Keratinocyte (primary cell): ENCODE data around the gene CNPY2. TPM values are rescaled to one million over a fixed set of nuclear protein-coding genes. Genes with fewer than 3 reads are reported as not detected.

Experiments
- DNase-seq: peaks from one replicate; pipeline ENCODE4 v3.0.0-alpha.2; 2011; ENCODE audit warnings: low read depth, missing footprints, low spot score
- FAIRE-seq: peaks from 2 replicates; lab custom pipeline; 2011; peaks lifted over from hg19 to GRCh38; lab: Jason Lieb, UNC
- H2AFZ ChIP-seq: 2 replicates; pipeline ENCODE4 v1.6.0; 2012; ENCODE audit warnings: low read length, control low read depth, inconsistent platforms; ENCODE audit not compliant: control insufficient read depth
- H3K27ac ChIP-seq: 2 replicates; pipeline ENCODE4 v1.5.1; 2011; ENCODE audit warnings: low read length; ENCODE audit not compliant: control insufficient read depth, insufficient read depth
- H3K27me3 ChIP-seq: 3 replicates; pipeline ENCODE4 v1.6.0; 2011; ENCODE audit warnings: low read length; ENCODE audit not compliant: control insufficient read depth, insufficient read depth; ENCODE audit errors: extremely low read depth
- H3K36me3 ChIP-seq, 2 experiments: 2 replicates in 1 of 2; 3 replicates in 1 of 2; pipeline ENCODE4 v1.5.1; 2011; ENCODE audit warnings: low read length in 2 of 2, mild to moderate bottlenecking in 1 of 2; ENCODE audit not compliant: control insufficient read depth in 2 of 2, insufficient read depth in 2 of 2; ENCODE audit errors: extremely low read depth in 1 of 2
- H3K4me1 ChIP-seq: 3 replicates; pipeline ENCODE4 v1.5.1; 2011; ENCODE audit warnings: low read length; ENCODE audit not compliant: control insufficient read depth, insufficient read depth; ENCODE audit errors: extremely low read depth
- H3K4me2 ChIP-seq: 3 replicates; pipeline ENCODE4 v1.6.0; 2011; ENCODE audit warnings: low read depth, low read length; ENCODE audit not compliant: control insufficient read depth, insufficient read depth; ENCODE audit errors: extremely low read depth
- H3K4me3 ChIP-seq, 3 experiments: fragments of 200-600 bp in 1 of 3; sonication (generic) in 1 of 3; 2 replicates in 2 of 3; 3 replicates in 1 of 3; pipeline ENCODE4 v1.5.1; 2011 to 2016; ENCODE audit warnings: low read length in 3 of 3, mild to moderate bottlenecking in 3 of 3, control low read depth in 2 of 3, inconsistent platforms in 1 of 3, low read depth in 1 of 3, mixed read lengths in 1 of 3, mixed run types in 1 of 3, moderate library complexity in 1 of 3; ENCODE audit not compliant: control insufficient read depth in 2 of 3, insufficient read depth in 2 of 3; ENCODE audit errors: extremely low read depth in 1 of 3
- H3K79me2 ChIP-seq: 2 replicates; pipeline ENCODE4 v1.6.0; 2012; ENCODE audit warnings: low read length; ENCODE audit not compliant: control insufficient read depth, insufficient read depth
- H3K9ac ChIP-seq: 3 replicates; pipeline ENCODE4 v1.6.0; 2011; ENCODE audit warnings: low read length; ENCODE audit not compliant: control insufficient read depth, insufficient read depth; ENCODE audit errors: extremely low read depth
- H3K9me1 ChIP-seq: 3 replicates; pipeline ENCODE4 v1.6.0; 2011; ENCODE audit warnings: low read length; ENCODE audit not compliant: control insufficient read depth, insufficient read depth; ENCODE audit errors: extremely low read depth
- H3K9me3 ChIP-seq: 2 replicates; pipeline ENCODE4 v1.5.1; 2012; ENCODE audit warnings: low read depth, low read length; ENCODE audit not compliant: control insufficient read depth
- H4K20me1 ChIP-seq: 3 replicates; pipeline ENCODE4 v1.6.0; 2011; ENCODE audit warnings: low read length; ENCODE audit not compliant: control insufficient read depth, insufficient read depth; ENCODE audit errors: extremely low read depth
- CTCF ChIP-seq, 3 experiments: IDR thresholded peaks in 1 of 3; conservative IDR thresholded peaks in 1 of 3; optimal IDR thresholded peaks in 1 of 3; 2 replicates in 2 of 3; 3 replicates in 1 of 3; pipeline versions ENCODE3 to v1.5.1; 2011; ENCODE audit warnings: low read length in 3 of 3, mild to moderate bottlenecking in 3 of 3, moderate library complexity in 2 of 3, control low read depth in 1 of 3, inconsistent platforms in 1 of 3; ENCODE audit not compliant: insufficient read depth in 2 of 3; ENCODE audit errors: extremely low read depth in 1 of 3
- EZH2 ChIP-seq: IDR thresholded peaks from one replicate; pipeline ENCODE4 v1.6.1; 2012; ENCODE audit warnings: inconsistent platforms, mild to moderate bottlenecking, low read length, moderate library complexity
- dilution Hi-C: fragments of 300-500 bp; cut with MboI; formaldehyde crosslinking; loops from one replicate; pipeline ENCODE4 v1.7.0; 2020; ENCODE audit warnings: low sequenced_read_pairs; ENCODE audit not compliant: extremely low pct_ligation_motif_present
- polyA plus RNA-seq, 5 experiments: library from polyadenylated mRNA; depleted of rRNA in 3 of 5; stranded (reverse) in 3 of 5; stranded (forward) in 1 of 5; unstranded in 1 of 5; fragments of >200 nt; gene quantifications; 1 replicate in 1 of 5; 2 replicates in 3 of 5; 3 replicates in 1 of 5; pipeline versions ENCODE4 v1.2.1 to v1.2.3, GENCODE V29; 2011 to 2012; ENCODE audit warnings: missing spikeins in 2 of 5, low read depth in 1 of 5, low replicate concordance in 1 of 5

The CNPY2 gene
- polyA plus RNA-seq, 1 donor (not counting 4 experiments of a cell fraction or from before 2014, with no cell fraction given) = 162 TPM

GRCh38 chr12:56280849-56281248, 34.9 kb downstream of the CNPY2 start:
- DNase-seq (no peak), FAIRE-seq (no peak)
- H3K4me3 ChIP-seq = no peak overlapping the region
- H3K9me1 ChIP-seq = no peaks in the 10 kb centered on the region
- TF ChIP-seq EZH2 (no peak), CTCF (optimal IDR thresholded peaks at IDR 0.05 in 1 of 3, IDR thresholded peaks at IDR 0.05 in 1 of 3, conservative IDR thresholded peaks at IDR 0.05 in 1 of 3; ENCODE audit: extremely low read depth in 1 of 3, insufficient read depth in 2 of 3, low read length in 3 of 3) (no peak)
- no peak overlapping the region for H3K9ac ChIP-seq
- dilution Hi-C loops = no loop called here
- no peaks in the 10 kb centered on the region for H3K4me1 ChIP-seq
- H3K9me3 ChIP-seq = no peaks in the 10 kb centered on the region
- no peak overlapping the region for H2AFZ ChIP-seq
- H3K79me2 ChIP-seq = no peaks in the 10 kb centered on the region
- no peaks in the 10 kb centered on the region for H3K27me3 ChIP-seq
- H4K20me1 ChIP-seq = no peaks in the 10 kb centered on the region
- H3K36me3 ChIP-seq = peaks cover 26 to 42% of the 10 kb centered on the region in 2 experiments
- no peak overlapping the region for H3K4me2 ChIP-seq
- no peak overlapping the region for H3K27ac ChIP-seq

- peaks cover 37 to 42% of the 10 kb centered on the region in 2 experiments for H3K36me3 ChIP-seq
- no peaks in the 10 kb centered on the region for H3K27me3 ChIP-seq
- H3K4me2 ChIP-seq = no peak overlapping the region
- H4K20me1 ChIP-seq = no peaks in the 10 kb centered on the region
- H2AFZ ChIP-seq = no peak overlapping the region
- H3K9me3 ChIP-seq = no peaks in the 10 kb centered on the region
- H3K27ac ChIP-seq = no peak overlapping the region
- dilution Hi-C loops = no loop called here
- no peak overlapping the region for H3K9ac ChIP-seq
- H3K79me2 ChIP-seq = no peaks in the 10 kb centered on the region
- no peak for TF ChIP-seq CTCF (optimal IDR thresholded peaks at IDR 0.05 in 1 of 3, IDR thresholded peaks at IDR 0.05 in 1 of 3, conservative IDR thresholded peaks at IDR 0.05 in 1 of 3; ENCODE audit: extremely low read depth in 1 of 3, insufficient read depth in 2 of 3, low read length in 3 of 3)
- no peak for TF ChIP-seq EZH2
- FAIRE-seq (no peak), DNase-seq (no peak)
- no peaks in the 10 kb centered on the region for H3K4me1 ChIP-seq
- no peak overlapping the region for H3K4me3 ChIP-seq
- no peaks in the 10 kb centered on the region for H3K9me1 ChIP-seq
Measured at GRCh38 chr12:56278905-56279304, 36.9 kb downstream of the CNPY2 start.
